ENCODE measurements around the gene SLC22A2. TPM values are rescaled to one million over a fixed set of nuclear protein-coding genes. Genes with fewer than 3 reads are reported as not detected.

The SLC22A2 gene
- total RNA-seq, 3 donors from 2014 or later: 0.16 TPM; not detected in 2

DNA sequence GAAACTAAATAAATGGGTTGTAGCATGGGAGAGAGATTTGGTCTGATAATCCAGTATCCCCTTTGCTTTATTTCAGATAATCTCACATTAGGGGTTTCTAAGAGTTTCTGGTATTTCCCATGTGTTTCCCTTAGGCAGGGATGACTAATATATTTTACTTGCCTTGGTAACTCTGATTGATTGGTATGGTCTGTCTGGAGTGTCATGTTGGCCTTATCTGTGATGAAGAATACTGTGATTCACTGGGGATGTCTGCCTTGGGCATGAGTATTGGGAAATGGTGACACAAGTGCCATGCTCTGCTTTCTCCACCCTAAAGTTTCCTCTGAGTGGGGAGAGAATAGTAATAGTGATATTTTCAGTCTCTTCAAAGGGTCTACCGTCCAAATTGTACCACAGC, 10.1 kb downstream of the SLC22A2 start:
- Histone ChIP-seq H3K36me3 (ENCODE audit: low read depth) (no peaks in the 10 kb centered on the region), H3K9me3 (no peaks in the 10 kb centered on the region), H3K4me1 (ENCODE audit: low read depth) (no peaks in the 10 kb centered on the region), H3K4me3 (no peak overlapping the region)
- peak; percentile 14 for ATAC-seq
- intact Hi-C loops (cut with DNase I, micrococcal nuclease): no loop called here
- no peak for DNase-seq
- TF ChIP-seq, protein P1, sequence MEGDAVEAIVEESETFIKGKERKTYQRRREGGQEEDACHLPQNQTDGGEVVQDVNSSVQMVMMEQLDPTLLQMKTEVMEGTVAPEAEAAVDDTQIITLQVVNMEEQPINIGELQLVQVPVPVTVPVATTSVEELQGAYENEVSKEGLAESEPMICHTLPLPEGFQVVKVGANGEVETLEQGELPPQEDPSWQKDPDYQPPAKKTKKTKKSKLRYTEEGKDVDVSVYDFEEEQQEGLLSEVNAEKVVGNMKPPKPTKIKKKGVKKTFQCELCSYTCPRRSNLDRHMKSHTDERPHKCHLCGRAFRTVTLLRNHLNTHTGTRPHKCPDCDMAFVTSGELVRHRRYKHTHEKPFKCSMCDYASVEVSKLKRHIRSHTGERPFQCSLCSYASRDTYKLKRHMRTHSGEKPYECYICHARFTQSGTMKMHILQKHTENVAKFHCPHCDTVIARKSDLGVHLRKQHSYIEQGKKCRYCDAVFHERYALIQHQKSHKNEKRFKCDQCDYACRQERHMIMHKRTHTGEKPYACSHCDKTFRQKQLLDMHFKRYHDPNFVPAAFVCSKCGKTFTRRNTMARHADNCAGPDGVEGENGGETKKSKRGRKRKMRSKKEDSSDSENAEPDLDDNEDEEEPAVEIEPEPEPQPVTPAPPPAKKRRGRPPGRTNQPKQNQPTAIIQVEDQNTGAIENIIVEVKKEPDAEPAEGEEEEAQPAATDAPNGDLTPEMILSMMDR (IDR thresholded peaks at IDR 0.05): no peak

DNA sequence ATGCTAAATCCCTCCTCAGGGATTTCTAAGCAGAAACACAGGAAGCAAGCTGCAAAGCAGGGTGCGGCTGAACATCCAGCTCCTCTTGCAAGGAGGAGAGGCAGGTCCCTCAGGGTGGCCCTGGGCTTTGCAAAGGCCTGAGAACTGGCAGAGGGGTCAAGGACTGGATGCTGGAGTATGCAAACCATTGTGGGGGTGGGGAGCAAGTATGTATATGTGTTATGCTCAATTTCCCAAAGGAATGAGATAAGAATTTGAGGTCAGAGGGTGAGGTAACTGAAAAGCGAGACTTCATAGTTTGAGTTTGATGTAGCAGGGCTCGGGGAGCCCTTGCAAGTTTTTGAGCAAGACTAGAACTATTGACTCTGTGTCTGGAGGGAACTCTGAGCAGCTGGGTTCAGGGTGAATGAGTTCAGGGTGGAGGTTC, 11.2 kb downstream of the SLC22A2 start:
- TF ChIP-seq, protein P1 (IDR thresholded peaks at IDR 0.05): no peak
- Histone ChIP-seq H3K4me3 (no peak overlapping the region), H3K4me1 (ENCODE audit: low read depth) (no peaks in the 10 kb centered on the region), H3K36me3 (ENCODE audit: low read depth) (no peaks in the 10 kb centered on the region), H3K9me3 (no peaks in the 10 kb centered on the region)
- intact Hi-C loops (cut with DNase I, micrococcal nuclease): no loop called here
- DNase-seq (no peak), ATAC-seq (no peak)

DNA sequence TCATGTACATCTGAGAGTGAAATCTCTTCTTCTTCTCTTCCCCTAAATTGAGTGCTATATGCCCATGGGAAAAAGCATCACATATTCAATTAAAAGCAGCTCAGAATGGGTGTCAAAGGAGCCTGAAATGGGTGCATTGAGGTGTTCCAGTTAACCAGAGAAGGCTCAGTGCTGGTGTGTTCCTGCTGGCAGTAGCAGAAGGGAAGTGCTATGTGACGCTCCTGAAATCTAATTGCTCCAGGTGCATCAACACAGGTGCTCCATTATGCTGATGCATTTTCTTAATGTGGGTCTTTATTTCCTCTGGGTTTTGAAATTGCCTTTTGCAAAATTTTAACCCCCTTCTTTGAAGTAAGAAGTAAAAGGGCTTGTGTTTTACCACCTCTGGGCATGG, 17.9 kb downstream of the SLC22A2 start:
- ATAC-seq: no peak
- no peak for DNase-seq
- H3K4me3 ChIP-seq: no peak overlapping the region
- peaks cover 10% of the 10 kb centered on the region for H3K4me1 ChIP-seq (ENCODE audit: low read depth)
- peaks cover 10% of the 10 kb centered on the region for H3K9me3 ChIP-seq
- TF ChIP-seq, protein P1 (IDR thresholded peaks at IDR 0.05): no peak
- H3K36me3 ChIP-seq (ENCODE audit: low read depth): no peaks in the 10 kb centered on the region
- intact Hi-C loops (cut with DNase I, micrococcal nuclease): no loop called here

DNA sequence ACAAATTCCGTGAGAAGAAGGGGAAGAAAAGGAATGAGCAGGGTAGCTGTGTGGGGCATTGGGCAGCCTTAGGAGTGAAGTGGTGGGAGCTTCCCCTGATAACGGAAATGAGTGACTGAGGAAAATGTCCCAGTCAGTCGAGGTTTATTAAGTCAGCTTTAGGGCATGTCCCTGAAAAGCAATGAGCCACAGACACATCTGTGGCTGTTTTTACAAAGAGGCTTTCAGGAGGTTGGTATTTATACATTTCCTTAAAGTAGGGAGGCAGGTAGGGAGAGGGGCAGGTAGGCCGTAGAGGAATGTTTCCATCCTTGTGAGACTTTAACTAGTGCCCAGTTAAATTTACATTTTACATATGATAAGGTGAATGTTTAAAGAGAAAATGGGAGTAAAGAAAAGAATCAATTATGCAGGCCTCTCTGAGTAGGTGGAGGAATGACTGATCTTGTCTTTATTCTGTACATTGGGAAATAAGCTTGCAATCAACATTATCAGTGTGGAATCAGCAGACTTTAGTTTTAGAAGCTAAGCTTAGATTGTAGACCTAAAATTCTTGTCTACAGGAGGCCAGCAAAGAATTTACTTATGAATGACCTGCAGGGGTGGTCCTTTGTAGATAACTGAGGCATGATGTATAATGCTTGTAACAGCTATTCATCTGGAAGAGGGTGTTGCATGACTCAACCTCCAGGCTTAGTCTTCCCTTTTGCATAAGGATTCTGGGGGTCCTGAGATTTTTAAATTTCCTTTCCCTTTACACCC, 18.5 kb downstream of the SLC22A2 start:
- H3K36me3 ChIP-seq (ENCODE audit: low read depth): no peaks in the 10 kb centered on the region
- intact Hi-C loops (cut with DNase I, micrococcal nuclease): no loop called here
- H3K9me3 ChIP-seq: peaks cover 13% of the 10 kb centered on the region
- DNase-seq: no peak
- TF ChIP-seq, protein P1 (IDR thresholded peaks at IDR 0.05): no peak
- no peak overlapping the region for H3K4me3 ChIP-seq
- H3K4me1 ChIP-seq (ENCODE audit: low read depth): peaks cover 10% of the 10 kb centered on the region
- ATAC-seq: no peak

DNA sequence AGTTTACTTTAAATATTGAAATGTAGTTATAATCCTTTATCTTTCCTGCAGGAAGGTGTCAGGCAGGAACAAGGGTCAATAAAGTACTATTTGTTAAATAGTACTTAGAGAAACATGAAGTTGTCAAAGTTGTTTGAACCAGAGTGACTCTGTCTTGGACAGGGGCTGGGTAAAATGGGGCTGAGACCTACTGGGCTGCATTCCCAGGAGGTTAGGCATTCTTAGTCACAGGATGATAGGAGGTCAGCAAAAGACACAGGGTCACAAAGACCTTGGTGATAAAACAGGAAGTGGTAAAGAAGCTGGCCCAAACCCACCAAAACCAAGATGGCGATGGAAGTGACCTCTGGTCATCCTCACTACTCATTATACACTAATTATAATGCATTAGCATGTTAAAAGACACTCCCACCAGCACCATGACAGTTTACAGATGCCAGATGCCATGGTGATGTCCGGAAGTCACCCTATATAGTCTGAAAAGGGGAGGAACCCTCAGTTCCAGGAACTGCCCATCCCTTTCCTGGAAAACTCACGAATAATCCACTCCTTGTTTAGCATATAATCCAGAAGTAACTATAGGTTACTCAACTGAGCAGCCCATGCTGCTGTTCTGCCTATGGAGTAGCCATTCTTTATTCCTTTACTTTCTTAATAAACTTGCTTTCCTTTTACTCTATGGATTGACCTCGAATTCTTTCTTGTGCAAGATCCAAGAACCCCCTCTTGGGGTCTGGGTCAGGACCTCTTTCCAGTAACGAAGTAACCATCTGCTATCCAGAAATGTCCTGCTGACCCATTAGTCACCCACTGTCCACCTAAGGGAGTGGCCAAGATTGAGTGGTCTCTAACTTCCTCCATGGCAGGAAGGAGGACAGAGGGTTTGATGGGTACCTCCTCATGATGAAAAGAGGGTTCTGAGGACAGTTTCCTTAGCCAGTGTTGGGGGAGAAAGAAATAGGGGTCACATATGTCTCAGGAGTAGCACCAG, 19.6 kb downstream of the SLC22A2 start:
- peak; percentile 88 for ATAC-seq
- Histone ChIP-seq H3K4me1 (ENCODE audit: low read depth) (peaks cover 10% of the 10 kb centered on the region), H3K36me3 (ENCODE audit: low read depth) (no peaks in the 10 kb centered on the region), H3K9me3 (peaks cover 13% of the 10 kb centered on the region), H3K4me3 (no peak overlapping the region)
- TF ChIP-seq, protein P1 (IDR thresholded peaks at IDR 0.05): no peak
- intact Hi-C loops (cut with DNase I, micrococcal nuclease): no loop called here
- DNase-seq: peak in 1 of 3 donors; percentile 54
